Measurements from ENCODE around the gene ADRB1. TPM values are rescaled to one million over a fixed set of nuclear protein-coding genes. Genes with fewer than 3 reads are reported as not detected.

ADRB1 gene
- total and polyA plus RNA-seq, 4 donors = 0.05 to 0.17 (median 0.16) TPM; not detected in 1

GRCh38 chr10:114041166-114041565, 2.5 kb upstream of the ADRB1 start (continued):
- TF ChIP-seq HNF4G (IDR thresholded peaks at IDR 0.05) = no peak
- no peak for TF ChIP-seq SP1 (IDR thresholded peaks at IDR 0.05)
- TF ChIP-seq YY1 (IDR thresholded peaks at IDR 0.05) = no peak
- no peak for TF ChIP-seq FOXA2 (IDR thresholded peaks at IDR 0.05)
- TF ChIP-seq GABPA (IDR thresholded peaks at IDR 0.05 in 1 of 2, conservative IDR thresholded peaks at IDR 0.05 in 1 of 2) = no peak

- no peak for TF ChIP-seq SP1 (IDR thresholded peaks at IDR 0.05)
- no peak for TF ChIP-seq GABPA (IDR thresholded peaks at IDR 0.05 in 1 of 2, conservative IDR thresholded peaks at IDR 0.05 in 1 of 2)
- no peak for TF ChIP-seq HNF4A (conservative IDR thresholded peaks at IDR 0.05)
- Histone ChIP-seq H3K36me3 (ENCODE audit: control insufficient read depth in 4 of 4, insufficient read depth in 3 of 4, low read depth in 1 of 4, low read length in 3 of 4) (no peaks in the 10 kb centered on the region), H3K9me3 (ENCODE audit: control insufficient read depth in 4 of 4, low read length in 3 of 4) (no peaks in the 10 kb centered on the region), H3K27me3 (ENCODE audit: control insufficient read depth in 4 of 4, insufficient read depth in 4 of 4, low read length in 3 of 4) (peaks cover 0 to 3% (median 0%) of the 10 kb centered on the region in 4 donors), H3K4me3 (ENCODE audit: low read depth in 1 of 3, low read length in 3 of 3) (peak overlapping the region in 2 of 3 donors; percentile 62 to 63), H3K27ac (ENCODE audit: low read depth in 1 of 2, low read length in 2 of 2) (peak overlapping the region in 1 of 2 donors; percentile 35), H3K4me1 (ENCODE audit: control insufficient read depth in 4 of 4, insufficient read depth in 4 of 4, low read length in 3 of 4) (peaks cover 10 to 21% (median 15%) of the 10 kb centered on the region in 4 donors), H3K9ac (ENCODE audit: low read depth in 1 of 2, low read length in 2 of 2) (peak overlapping the region in 1 of 2 donors; percentile 27)
- 2% methylated on average over 38 of the region's 38 CpGs for WGBS
- DNase-seq (ENCODE audit: low spot score) = no peak
These were observed 653 bp upstream of the ADRB1 start for GRCh38 chr10:114042895-114043531.

- DNase-seq (ENCODE audit: low spot score) = no peak
- peaks cover 0 to 3% (median 0%) of the 10 kb centered on the region in 4 donors for H3K27me3 ChIP-seq (ENCODE audit: control insufficient read depth in 4 of 4, insufficient read depth in 4 of 4, low read length in 3 of 4)
- WGBS = 16% methylated on average over 106 of the region's 106 CpGs
These were observed 825 bp downstream of the ADRB1 start for GRCh38 chr10:114044247-114045135.

More at GRCh38 chr10:114044247-114045135, 825 bp downstream of the ADRB1 start:
- no peaks in the 10 kb centered on the region for H3K9me3 ChIP-seq (ENCODE audit: control insufficient read depth in 4 of 4, low read length in 3 of 4)
- peak overlapping the region; percentile 12 to 62 (median 23) for H3K4me3 ChIP-seq (ENCODE audit: low read depth in 1 of 3, low read length in 3 of 3)
- no peak overlapping the region for H3K27ac ChIP-seq (ENCODE audit: low read depth in 1 of 2, low read length in 2 of 2)
- TF ChIP-seq HNF4G (IDR thresholded peaks at IDR 0.05) (no peak), SP1 (IDR thresholded peaks at IDR 0.05) (no peak), EGR1 (IDR thresholded peaks at IDR 0.05; ENCODE audit: low read depth in 2 of 2) (no peak), RXRA (IDR thresholded peaks at IDR 0.05) (no peak), ATF3 (IDR thresholded peaks at IDR 0.05) (no peak), GABPA (IDR thresholded peaks at IDR 0.05 in 1 of 2, conservative IDR thresholded peaks at IDR 0.05 in 1 of 2) (no peak), REST (IDR thresholded peaks at IDR 0.05) (no peak)
- H3K9ac ChIP-seq (ENCODE audit: low read depth in 1 of 2, low read length in 2 of 2) = no peak overlapping the region
- peaks cover 9 to 21% (median 15%) of the 10 kb centered on the region in 4 donors for H3K4me1 ChIP-seq (ENCODE audit: control insufficient read depth in 4 of 4, insufficient read depth in 4 of 4, low read length in 3 of 4)
- no peaks in the 10 kb centered on the region for H3K36me3 ChIP-seq (ENCODE audit: control insufficient read depth in 4 of 4, insufficient read depth in 3 of 4, low read depth in 1 of 4, low read length in 3 of 4)

Measured in liver (tissue), 9 donors.